ENCODE data around the gene PLAGL2. TPM values are rescaled to one million over a fixed set of nuclear protein-coding genes. Genes with fewer than 3 reads are reported as not detected.

Gene PLAGL2
- total RNA-seq, 1 experiment from 2014 or later = 21.4 TPM

- ChIA-PET CTCF (no interaction called here), POLR2A (no interaction called here)
- peak overlapping the region; percentile 26; the same call in 1 of the 2 replicates for H3K27ac Mint-ChIP-seq
- peaks cover 40% of the 10 kb centered on the region for H3K36me3 Mint-ChIP-seq
- ATAC-seq (no peak), DNase-seq (ENCODE audit: low spot score) (no peak)
- TF ChIP-seq SMAD4 (CRISPR knock-in tag; IDR thresholded peaks at IDR 0.05) = no peak
- no peak for TF ChIP-seq FOXJ3 (CRISPR knock-in tag; IDR thresholded peaks at IDR 0.05; ENCODE audit: borderline replicate concordance)
- peaks cover 44% of the 10 kb centered on the region for H3K4me1 Mint-ChIP-seq
- H3K27me3 Mint-ChIP-seq (ENCODE audit: low read depth) = no peaks in the 10 kb centered on the region
- H3K9me3 Mint-ChIP-seq = no peaks in the 10 kb centered on the region
- H3K4me3 Mint-ChIP-seq = no peak overlapping the region
Measured at GRCh38 chr20:32201977-32202363, 5.6 kb downstream of the PLAGL2 start.

GRCh38 chr20:32201296-32201976 lies 6.1 kb downstream of the PLAGL2 start:
- CTCF ChIA-PET = no interaction called here
- H3K9me3 Mint-ChIP-seq = no peaks in the 10 kb centered on the region
- ATAC-seq = no peak
- H3K4me1 Mint-ChIP-seq = peaks cover 39% of the 10 kb centered on the region
- H3K27me3 Mint-ChIP-seq (ENCODE audit: low read depth) = no peaks in the 10 kb centered on the region
- no peak for DNase-seq (ENCODE audit: low spot score)
- peaks cover 44% of the 10 kb centered on the region for H3K36me3 Mint-ChIP-seq
- POLR2A ChIA-PET = interaction anchor here (0.5 kb wide), 1 partner anchor 45 kb away, joined by 3 read pairs; no protein-coding TSS in a partner anchor
- no peak overlapping the region for H3K27ac Mint-ChIP-seq
- TF ChIP-seq ZNF281 (CRISPR knock-in tag; IDR thresholded peaks at IDR 0.05) (no peak), FOXP1 (CRISPR knock-in tag; IDR thresholded peaks at IDR 0.05; ENCODE audit: borderline replicate concordance) (no peak), PREB (CRISPR knock-in tag; IDR thresholded peaks at IDR 0.05; ENCODE audit: borderline replicate concordance) (no peak), IRF1 (CRISPR knock-in tag; IDR thresholded peaks at IDR 0.05) (no peak), USF1 (CRISPR knock-in tag; IDR thresholded peaks at IDR 0.05) (no peak), STAT6 (CRISPR knock-in tag; conservative IDR thresholded peaks at IDR 0.05; ENCODE audit: low read depth) (no peak), CREB1 (CRISPR knock-in tag; IDR thresholded peaks at IDR 0.05) (no peak), ZNF423 (CRISPR knock-in tag; IDR thresholded peaks at IDR 0.05) (no peak), ZNF317 (CRISPR knock-in tag; IDR thresholded peaks at IDR 0.05; ENCODE audit: borderline replicate concordance, low read depth) (no peak), ZNF138 (CRISPR knock-in tag; conservative IDR thresholded peaks at IDR 0.05) (no peak), ATF3 (CRISPR knock-in tag; conservative IDR thresholded peaks at IDR 0.05) (no peak), ZBTB21 (CRISPR knock-in tag; IDR thresholded peaks at IDR 0.05; ENCODE audit: borderline replicate concordance) (no peak), ZNF425 (CRISPR knock-in tag; conservative IDR thresholded peaks at IDR 0.05) (no peak), GTF2I (CRISPR knock-in tag; conservative IDR thresholded peaks at IDR 0.05) (no peak)
- no peak overlapping the region for H3K4me3 Mint-ChIP-seq
